ENCODE data around the gene TMEM82. TPM values are rescaled to one million over a fixed set of nuclear protein-coding genes. Genes with fewer than 3 reads are reported as not detected.
A peak's percentile ranks its signal among the peaks of the same experiment; 100 is the strongest.

The TMEM82 gene
- polyA plus RNA-seq, 4 donors = 25.3 to 61.3 (median 36.5) TPM

DNA sequence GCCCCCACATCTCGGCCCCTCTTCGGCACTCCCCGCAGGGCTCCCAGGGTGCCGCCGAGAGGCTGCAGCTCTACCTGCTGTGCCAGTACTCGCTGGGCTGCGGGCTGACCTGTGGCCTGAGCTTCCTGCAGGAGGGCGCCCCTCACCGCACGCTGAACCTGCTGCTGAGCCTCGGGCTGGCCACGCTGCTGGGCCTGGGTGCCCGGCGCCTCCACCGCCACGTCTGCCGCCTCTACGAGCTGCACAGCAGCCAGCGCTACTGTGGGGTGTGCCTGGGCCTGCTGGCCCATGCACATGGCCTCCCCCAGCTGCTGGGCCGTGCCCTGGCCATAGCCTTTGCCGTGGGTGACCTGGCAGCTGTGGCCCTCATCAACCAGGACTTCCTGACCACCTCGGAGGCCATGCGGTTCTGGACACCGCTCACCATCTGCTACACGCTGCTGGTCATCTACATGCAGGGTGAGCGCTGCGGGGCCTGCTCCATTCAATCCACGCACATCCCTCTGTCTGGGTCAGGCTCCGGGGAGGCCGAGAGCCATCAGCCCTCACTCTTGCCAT is 1.9 kb downstream of the TMEM82 start:
- FAIRE-seq (no peak), DNase-seq (no peak)
- Histone ChIP-seq H3K4me3 (ENCODE audit: low read depth in 1 of 3, low read length in 3 of 3) (no peak overlapping the region), H3K27ac (ENCODE audit: low read depth in 1 of 3, low read length in 2 of 3) (no peak overlapping the region), H3K36me3 (ENCODE audit: control insufficient read depth in 3 of 3, insufficient read depth in 2 of 3, low read depth in 1 of 3, low read length in 3 of 3) (peaks cover 0 to 13% (median 0%) of the 10 kb centered on the region in 3 donors), H3K9me3 (ENCODE audit: control insufficient read depth in 2 of 2, insufficient read depth in 1 of 2, low read depth in 1 of 2, low read length in 1 of 2) (no peaks in the 10 kb centered on the region), H3K4me1 (ENCODE audit: control insufficient read depth in 3 of 3, insufficient read depth in 2 of 3, low read depth in 1 of 3, low read length in 2 of 3) (peaks cover 0 to 31% (median 0%) of the 10 kb centered on the region in 3 donors), H3K27me3 (ENCODE audit: control insufficient read depth in 3 of 3, insufficient read depth in 3 of 3, low read length in 3 of 3) (no peaks in the 10 kb centered on the region)
- WGBS, 3 donors = 86 to 88% (median 88%) methylated on average over 27 to 30 of the region's 30 CpGs

DNA sequence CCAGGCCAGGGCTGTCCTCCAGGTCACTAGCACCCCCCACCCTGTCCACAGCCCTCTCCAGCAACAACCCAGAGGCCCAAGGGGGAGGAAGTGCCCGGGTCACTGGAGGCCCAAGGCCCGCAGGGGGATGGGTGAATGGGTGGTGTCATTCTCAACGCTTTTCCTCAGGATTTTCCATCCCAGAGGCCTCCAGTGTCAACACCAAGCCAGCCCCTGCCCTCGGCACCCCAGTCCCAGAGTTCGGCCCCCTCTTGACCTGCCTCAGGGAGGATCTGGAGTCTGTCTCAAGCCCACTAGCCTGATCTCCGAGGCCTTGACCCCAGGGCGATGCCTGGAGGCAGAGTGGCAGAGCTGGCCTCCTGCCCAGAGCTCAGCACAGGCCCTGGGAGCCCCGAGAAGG is 5.1 kb downstream of the TMEM82 start:
- Histone ChIP-seq H3K27ac (ENCODE audit: low read depth in 1 of 3, low read length in 2 of 3) (no peak overlapping the region), H3K36me3 (ENCODE audit: control insufficient read depth in 3 of 3, insufficient read depth in 2 of 3, low read depth in 1 of 3, low read length in 3 of 3) (peaks cover 0 to 7% (median 0%) of the 10 kb centered on the region in 3 donors), H3K27me3 (ENCODE audit: control insufficient read depth in 3 of 3, insufficient read depth in 3 of 3, low read length in 3 of 3) (no peaks in the 10 kb centered on the region), H3K9me3 (ENCODE audit: control insufficient read depth in 2 of 2, insufficient read depth in 1 of 2, low read depth in 1 of 2, low read length in 1 of 2) (no peaks in the 10 kb centered on the region), H3K4me1 (ENCODE audit: control insufficient read depth in 3 of 3, insufficient read depth in 2 of 3, low read depth in 1 of 3, low read length in 2 of 3) (peaks cover 0 to 30% (median 0%) of the 10 kb centered on the region in 3 donors), H3K4me3 (ENCODE audit: low read depth in 1 of 3, low read length in 3 of 3) (no peak overlapping the region)
- 59 to 61% (median 59%) methylated on average over 7 to 8 of the region's 8 CpGs for WGBS, 3 donors
- FAIRE-seq (no peak), DNase-seq (peak in 1 of 2 donors; percentile 51)

DNA sequence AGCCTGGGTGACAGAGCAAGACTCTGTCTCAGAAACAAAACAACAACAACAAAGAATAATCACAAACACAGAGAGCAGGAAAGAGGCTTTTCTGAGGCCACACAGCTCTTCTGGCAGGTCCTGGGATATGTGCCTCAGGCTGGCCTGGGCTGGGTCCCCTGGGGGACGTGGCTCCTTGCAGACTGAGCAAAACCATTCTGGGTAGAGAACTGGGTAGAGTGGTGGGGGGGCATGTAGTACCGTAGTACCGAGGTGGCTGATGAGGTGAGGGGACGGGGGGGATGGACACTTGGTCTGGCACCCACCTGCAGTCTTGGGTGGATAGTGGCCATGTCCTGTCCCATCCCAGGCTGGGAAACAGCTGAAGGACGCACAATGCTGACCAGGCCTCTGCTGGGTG is 6.0 kb downstream of the TMEM82 start:
- H3K36me3 ChIP-seq (ENCODE audit: control insufficient read depth in 3 of 3, insufficient read depth in 2 of 3, low read depth in 1 of 3, low read length in 3 of 3) = peaks cover 0 to 5% (median 0%) of the 10 kb centered on the region in 3 donors
- 82 to 88% (median 86%) methylated on average over 5 of the region's 5 CpGs for WGBS, 3 donors

GRCh38 chr1:15748690-15749398 is 6.5 kb downstream of the TMEM82 start:
- H3K4me3 ChIP-seq (ENCODE audit: low read depth in 1 of 3, low read length in 3 of 3) = no peak overlapping the region
- no peaks in the 10 kb centered on the region for H3K27me3 ChIP-seq (ENCODE audit: control insufficient read depth in 3 of 3, insufficient read depth in 3 of 3, low read length in 3 of 3)
- H3K27ac ChIP-seq (ENCODE audit: low read depth in 1 of 3, low read length in 2 of 3) = no peak overlapping the region
- no peaks in the 10 kb centered on the region for H3K9me3 ChIP-seq (ENCODE audit: control insufficient read depth in 2 of 2, insufficient read depth in 1 of 2, low read depth in 1 of 2, low read length in 1 of 2)
- WGBS, 3 donors = 85 to 89% (median 87%) methylated on average over 10 of the region's 10 CpGs
- H3K36me3 ChIP-seq (ENCODE audit: control insufficient read depth in 3 of 3, insufficient read depth in 2 of 3, low read depth in 1 of 3, low read length in 3 of 3) = peaks cover 0 to 2% (median 0%) of the 10 kb centered on the region in 3 donors
- H3K4me1 ChIP-seq (ENCODE audit: control insufficient read depth in 3 of 3, insufficient read depth in 2 of 3, low read depth in 1 of 3, low read length in 2 of 3) = peaks cover 0 to 23% (median 0%) of the 10 kb centered on the region in 3 donors
- no peak for DNase-seq
- no peak for FAIRE-seq

More for the DNA sequence above, 6.0 kb downstream of the TMEM82 start:
- Histone ChIP-seq H3K9me3 (ENCODE audit: control insufficient read depth in 2 of 2, insufficient read depth in 1 of 2, low read depth in 1 of 2, low read length in 1 of 2) (no peaks in the 10 kb centered on the region), H3K4me3 (ENCODE audit: low read depth in 1 of 3, low read length in 3 of 3) (no peak overlapping the region), H3K27ac (ENCODE audit: low read depth in 1 of 3, low read length in 2 of 3) (no peak overlapping the region), H3K27me3 (ENCODE audit: control insufficient read depth in 3 of 3, insufficient read depth in 3 of 3, low read length in 3 of 3) (no peaks in the 10 kb centered on the region), H3K4me1 (ENCODE audit: control insufficient read depth in 3 of 3, insufficient read depth in 2 of 3, low read depth in 1 of 3, low read length in 2 of 3) (peaks cover 0 to 24% (median 0%) of the 10 kb centered on the region in 3 donors)
- no peak for FAIRE-seq
- no peak for DNase-seq

- FAIRE-seq = no peak
- 47 to 54% (median 53%) methylated on average over 19 of the region's 19 CpGs for WGBS, 3 donors
These were observed 7.3 kb downstream of the TMEM82 start for GRCh38 chr1:15749399-15750291.

DNA sequence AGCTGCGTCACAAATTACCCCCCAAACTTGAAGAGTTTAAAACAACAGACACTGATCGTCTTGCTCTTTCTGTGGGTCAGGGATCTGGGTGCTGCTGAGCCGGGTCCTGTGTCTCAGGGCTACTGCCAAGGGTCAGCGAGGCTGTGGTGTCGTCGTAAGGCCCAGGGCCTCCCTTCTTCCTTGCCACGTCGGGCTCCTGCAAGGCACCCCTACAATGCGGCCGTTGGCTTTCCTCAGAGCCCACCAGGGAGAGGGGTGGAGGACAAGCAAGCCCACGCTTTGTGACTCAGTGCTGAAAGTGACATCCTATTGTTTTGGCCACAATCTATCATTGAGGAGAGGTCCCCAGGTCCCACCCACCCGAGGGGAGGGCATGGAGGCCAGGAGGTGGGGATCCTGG is 8.6 kb downstream of the TMEM82 start:
- no peak overlapping the region for H3K27ac ChIP-seq (ENCODE audit: low read depth in 1 of 3, low read length in 2 of 3)
- H3K36me3 ChIP-seq (ENCODE audit: control insufficient read depth in 3 of 3, insufficient read depth in 2 of 3, low read depth in 1 of 3, low read length in 3 of 3) = peaks cover 0 to 2% (median 0%) of the 10 kb centered on the region in 3 donors
- 87 to 90% (median 90%) methylated on average over 10 to 12 of the region's 12 CpGs for WGBS, 3 donors
- no peak for DNase-seq
- no peak overlapping the region for H3K4me3 ChIP-seq (ENCODE audit: low read depth in 1 of 3, low read length in 3 of 3)
- no peak for FAIRE-seq
- H3K4me1 ChIP-seq (ENCODE audit: control insufficient read depth in 3 of 3, insufficient read depth in 2 of 3, low read depth in 1 of 3, low read length in 2 of 3) = peaks cover 0 to 32% (median 0%) of the 10 kb centered on the region in 3 donors
- H3K9me3 ChIP-seq (ENCODE audit: control insufficient read depth in 2 of 2, insufficient read depth in 1 of 2, low read depth in 1 of 2, low read length in 1 of 2) = peaks cover 0 to 3% of the 10 kb centered on the region in 2 donors
- H3K27me3 ChIP-seq (ENCODE audit: control insufficient read depth in 3 of 3, insufficient read depth in 3 of 3, low read length in 3 of 3) = no peaks in the 10 kb centered on the region

More at GRCh38 chr1:15749399-15750291, 7.3 kb downstream of the TMEM82 start:
- peak; percentile 43 to 54 for DNase-seq
- H3K9me3 ChIP-seq (ENCODE audit: control insufficient read depth in 2 of 2, insufficient read depth in 1 of 2, low read depth in 1 of 2, low read length in 1 of 2) = no peaks in the 10 kb centered on the region
- H3K36me3 ChIP-seq (ENCODE audit: control insufficient read depth in 3 of 3, insufficient read depth in 2 of 3, low read depth in 1 of 3, low read length in 3 of 3) = peaks cover 0 to 2% (median 0%) of the 10 kb centered on the region in 3 donors
- peak overlapping the region in 1 of 3 donors; percentile 4 for H3K27ac ChIP-seq (ENCODE audit: low read depth in 1 of 3, low read length in 2 of 3)
- no peaks in the 10 kb centered on the region for H3K27me3 ChIP-seq (ENCODE audit: control insufficient read depth in 3 of 3, insufficient read depth in 3 of 3, low read length in 3 of 3)
- H3K4me3 ChIP-seq (ENCODE audit: low read depth in 1 of 3, low read length in 3 of 3) = no peak overlapping the region
- peaks cover 0 to 23% (median 0%) of the 10 kb centered on the region in 3 donors for H3K4me1 ChIP-seq (ENCODE audit: control insufficient read depth in 3 of 3, insufficient read depth in 2 of 3, low read depth in 1 of 3, low read length in 2 of 3)

DNA sequence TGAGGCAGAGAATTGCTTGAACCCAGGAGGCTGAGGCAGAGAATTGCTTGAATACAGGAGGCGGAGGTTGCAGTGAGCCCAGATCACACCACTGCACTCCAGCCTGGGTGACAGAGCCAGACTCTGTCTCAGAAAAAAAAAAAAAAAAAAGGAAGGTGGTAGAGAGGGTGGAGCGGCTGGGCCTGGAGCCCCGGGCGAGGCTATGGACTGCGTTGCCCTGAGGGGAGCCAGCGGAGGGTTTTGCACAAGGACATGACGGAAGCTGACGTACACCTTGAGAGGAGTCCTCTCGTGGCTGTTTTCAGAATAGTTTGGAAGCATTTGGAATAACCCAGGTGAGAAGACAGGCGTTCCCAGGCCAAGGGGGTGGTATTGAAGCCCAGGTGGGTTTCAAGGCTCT is 9.4 kb downstream of the TMEM82 start:
- Histone ChIP-seq H3K27ac (ENCODE audit: low read depth in 1 of 3, low read length in 2 of 3) (no peak overlapping the region), H3K4me1 (ENCODE audit: control insufficient read depth in 3 of 3, insufficient read depth in 2 of 3, low read depth in 1 of 3, low read length in 2 of 3) (peaks cover 0 to 39% (median 0%) of the 10 kb centered on the region in 3 donors), H3K4me3 (ENCODE audit: low read depth in 1 of 3, low read length in 3 of 3) (no peak overlapping the region), H3K9me3 (ENCODE audit: control insufficient read depth in 2 of 2, insufficient read depth in 1 of 2, low read depth in 1 of 2, low read length in 1 of 2) (peaks cover 0 to 3% of the 10 kb centered on the region in 2 donors), H3K36me3 (ENCODE audit: control insufficient read depth in 3 of 3, insufficient read depth in 2 of 3, low read depth in 1 of 3, low read length in 3 of 3) (peaks cover 0 to 4% (median 0%) of the 10 kb centered on the region in 3 donors), H3K27me3 (ENCODE audit: control insufficient read depth in 3 of 3, insufficient read depth in 3 of 3, low read length in 3 of 3) (no peaks in the 10 kb centered on the region)
- FAIRE-seq (no peak), DNase-seq (no peak)
- WGBS, 3 donors = 81 to 92% (median 83%) methylated on average over 7 to 10 of the region's 10 CpGs

- FAIRE-seq = no peak
- no peak overlapping the region for H3K4me3 ChIP-seq (ENCODE audit: low read depth in 1 of 3, low read length in 3 of 3)
- WGBS, 3 donors = 78 to 90% (median 83%) methylated on average over 9 to 10 of the region's 10 CpGs
These were observed 11.5 kb downstream of the TMEM82 start for GRCh38 chr1:15753776-15754175.

More at GRCh38 chr1:15753776-15754175, 11.5 kb downstream of the TMEM82 start:
- Histone ChIP-seq H3K27me3 (ENCODE audit: control insufficient read depth in 3 of 3, insufficient read depth in 3 of 3, low read length in 3 of 3) (no peaks in the 10 kb centered on the region), H3K4me1 (ENCODE audit: control insufficient read depth in 3 of 3, insufficient read depth in 2 of 3, low read depth in 1 of 3, low read length in 2 of 3) (peaks cover 0 to 47% (median 0%) of the 10 kb centered on the region in 3 donors), H3K27ac (ENCODE audit: low read depth in 1 of 3, low read length in 2 of 3) (no peak overlapping the region), H3K36me3 (ENCODE audit: control insufficient read depth in 3 of 3, insufficient read depth in 2 of 3, low read depth in 1 of 3, low read length in 3 of 3) (peaks cover 0 to 2% (median 0%) of the 10 kb centered on the region in 3 donors), H3K9me3 (ENCODE audit: control insufficient read depth in 2 of 2, insufficient read depth in 1 of 2, low read depth in 1 of 2, low read length in 1 of 2) (peaks cover 0 to 3% of the 10 kb centered on the region in 2 donors)
- no peak for DNase-seq
